HG03342 (cell line): ENCODE measurements around the gene NRG3.

Experiments
- ATAC-seq: cut with Tn5 transposase; IDR thresholded peaks from one replicate; pipeline ENCODE4 v1.9.1; 2021; ENCODE audit warnings: mild to moderate bottlenecking, moderate library complexity; ENCODE audit not compliant: unreplicated experiment

Gene NRG3

GRCh38 chr10:82358486-82359099, 483.6 kb downstream of the NRG3 start:
- ATAC-seq = no peak

GRCh38 chr10:82361256-82361655, 486.3 kb downstream of the NRG3 start:
- ATAC-seq = no peak

- no peak for ATAC-seq
These were observed 502.6 kb downstream of the NRG3 start for GRCh38 chr10:82377608-82378007.

- ATAC-seq = no peak
These were observed 503.2 kb downstream of the NRG3 start for GRCh38 chr10:82378146-82378545.

GRCh38 chr10:82383350-82383749, 508.4 kb downstream of the NRG3 start:
- ATAC-seq = no peak

- ATAC-seq = no peak
These were observed 516.1 kb downstream of the NRG3 start for GRCh38 chr10:82390866-82391658.

GRCh38 chr10:82391971-82392370, 517.0 kb downstream of the NRG3 start:
- ATAC-seq = no peak

GRCh38 chr10:82392533-82392932, 517.5 kb downstream of the NRG3 start:
- no peak for ATAC-seq

- ATAC-seq = no peak
These were observed 519.1 kb downstream of the NRG3 start for GRCh38 chr10:82394122-82394521.

GRCh38 chr10:82394987-82395386, 520.0 kb downstream of the NRG3 start:
- ATAC-seq = no peak

- ATAC-seq = no peak
These were observed 521.9 kb downstream of the NRG3 start for GRCh38 chr10:82396886-82397285.

- no peak for ATAC-seq
These were observed 522.9 kb downstream of the NRG3 start for GRCh38 chr10:82397854-82398253.

GRCh38 chr10:82399850-82400249, 524.9 kb downstream of the NRG3 start:
- no peak for ATAC-seq

GRCh38 chr10:82400841-82401240, 525.8 kb downstream of the NRG3 start:
- ATAC-seq = no peak

- ATAC-seq = no peak
These were observed 528.0 kb downstream of the NRG3 start for GRCh38 chr10:82402906-82403401.

- no peak for ATAC-seq
These were observed 534.7 kb downstream of the NRG3 start for GRCh38 chr10:82409671-82410070.

GRCh38 chr10:82411416-82411815, 536.4 kb downstream of the NRG3 start:
- ATAC-seq = no peak

GRCh38 chr10:82420001-82420400, 545.0 kb downstream of the NRG3 start:
- ATAC-seq = no peak

GRCh38 chr10:82429302-82429701, 554.3 kb downstream of the NRG3 start:
- ATAC-seq = no peak

- ATAC-seq = no peak
These were observed 563.3 kb downstream of the NRG3 start for GRCh38 chr10:82438277-82438676.

GRCh38 chr10:82440775-82441174, 565.8 kb downstream of the NRG3 start:
- ATAC-seq = no peak

- ATAC-seq = no peak
These were observed 577.1 kb downstream of the NRG3 start for GRCh38 chr10:82452046-82452445.
